Sciatic nerve (tissue), 2 donors: ENCODE results near the gene RASGRF2. TPM values are rescaled to one million over a fixed set of nuclear protein-coding genes. Genes with fewer than 3 reads are reported as not detected.

Source experiments
- ATAC-seq: fragments of 200-7000 bp; cut with Tn5 transposase; one replicate; pipeline ENCODE4 v1.9.1; 2020; ENCODE audit warnings: mild to moderate bottlenecking, moderate library complexity
- DNase-seq: peaks from one replicate; pipeline ENCODE4 v3.0.0-alpha.2; 2020; ENCODE audit warnings: low spot score
- intact Hi-C: fragments of 100-400 bp; cut with DNase I; formaldehyde crosslinking; loops from one replicate; pipeline ENCODE4 v1.14.2; 2022
- total RNA-seq: library from RNA; stranded (reverse); fragmentation: NEBNext Ultra II Directional; extraction: Animal tissue kit (Norgen Biotek cat#: 25700); gene quantifications from one replicate; pipeline ENCODE4 v1.2.1, GENCODE V29; 2021
- donor health status: DM: no; HTN: no; CAD: no.
- donor health status: DM: no; HTN: no; CAD: no.

The RASGRF2 gene
- total RNA-seq, 1 donor from 2014 or later = 63.8 TPM

- intact Hi-C loops = no loop called here
- ATAC-seq (no peak), DNase-seq (no peak)
These were observed 22.4 kb upstream of the RASGRF2 start for GRCh38 chr5:80937584-80938356.

GRCh38 chr5:80941496-80941895 is 18.7 kb upstream of the RASGRF2 start:
- intact Hi-C loops = no loop called here
- DNase-seq (no peak), ATAC-seq (no peak)

- ATAC-seq (no peak), DNase-seq (no peak)
- intact Hi-C loops = no loop called here
These were observed 8.8 kb upstream of the RASGRF2 start for GRCh38 chr5:80951366-80951765.

- DNase-seq = no peak
- ATAC-seq = no peak
- intact Hi-C loops = no loop called here
These were observed 6.6 kb upstream of the RASGRF2 start for GRCh38 chr5:80953587-80953986.

- intact Hi-C loops = no loop called here
- DNase-seq = no peak
- no peak for ATAC-seq
These were observed 5.0 kb upstream of the RASGRF2 start for GRCh38 chr5:80955082-80955590.

GRCh38 chr5:80956272-80956671 is 3.9 kb upstream of the RASGRF2 start:
- DNase-seq (no peak), ATAC-seq (no peak)
- intact Hi-C loops = no loop called here

- intact Hi-C loops = no loop called here
- ATAC-seq (no peak), DNase-seq (no peak)
These were observed 3.0 kb upstream of the RASGRF2 start for GRCh38 chr5:80957031-80957761.

GRCh38 chr5:80958616-80959015 is 1.5 kb upstream of the RASGRF2 start:
- DNase-seq = no peak
- intact Hi-C loops = no loop called here
- ATAC-seq = no peak

GRCh38 chr5:80959138-80959537 is 1.0 kb upstream of the RASGRF2 start:
- DNase-seq (no peak), ATAC-seq (no peak)
- intact Hi-C loops = no loop called here

GRCh38 chr5:80960531-80961375 is 590 bp downstream of the RASGRF2 start:
- ATAC-seq (peak; percentile 71), DNase-seq (peak; percentile 65)

GRCh38 chr5:80961376-80962281 is 1.5 kb downstream of the RASGRF2 start:
- intact Hi-C loops = no loop called here
- ATAC-seq (peak; percentile 76), DNase-seq (no peak)

More at GRCh38 chr5:80960531-80961375, 590 bp downstream of the RASGRF2 start:
- intact Hi-C loops = no loop called here

GRCh38 chr5:80962630-80963520 is 2.7 kb downstream of the RASGRF2 start:
- no peak for ATAC-seq
- DNase-seq = no peak
- intact Hi-C loops = no loop called here

- ATAC-seq = no peak
- intact Hi-C loops = no loop called here
These were observed 3.3 kb downstream of the RASGRF2 start for GRCh38 chr5:80963521-80963895.

GRCh38 chr5:80963966-80964481 is 3.9 kb downstream of the RASGRF2 start:
- intact Hi-C loops = no loop called here
- no peak for DNase-seq
- no peak for ATAC-seq

More at GRCh38 chr5:80963521-80963895, 3.3 kb downstream of the RASGRF2 start:
- no peak for DNase-seq

GRCh38 chr5:80964491-80964890 is 4.3 kb downstream of the RASGRF2 start:
- intact Hi-C loops = no loop called here
- ATAC-seq (no peak), DNase-seq (no peak)

GRCh38 chr5:80964919-80965318 is 4.8 kb downstream of the RASGRF2 start:
- ATAC-seq (no peak), DNase-seq (no peak)
- intact Hi-C loops = no loop called here

GRCh38 chr5:80967500-80968181 is 7.5 kb downstream of the RASGRF2 start:
- ATAC-seq (peak; percentile 89), DNase-seq (no peak)
- intact Hi-C loops = no loop called here
